IPS DF 4.7 (cell line): ENCODE results near the gene OASL.

Experiments
- DNase-seq: peaks from one replicate; pipeline ENCODE4 v3.0.0-alpha.2; 2013; ENCODE audit warnings: low spot score; ENCODE audit errors: extremely low read depth

The OASL gene

GRCh38 chr12:121015825-121016766 lies 22.9 kb downstream of the OASL start, which contains the start of gene C12orf43:
TSS of gene C12orf43 (minus strand) at chr12:121016487. CDS start at chr12:121016474, 13 bp downstream.
- DNase-seq: no peak

DNA sequence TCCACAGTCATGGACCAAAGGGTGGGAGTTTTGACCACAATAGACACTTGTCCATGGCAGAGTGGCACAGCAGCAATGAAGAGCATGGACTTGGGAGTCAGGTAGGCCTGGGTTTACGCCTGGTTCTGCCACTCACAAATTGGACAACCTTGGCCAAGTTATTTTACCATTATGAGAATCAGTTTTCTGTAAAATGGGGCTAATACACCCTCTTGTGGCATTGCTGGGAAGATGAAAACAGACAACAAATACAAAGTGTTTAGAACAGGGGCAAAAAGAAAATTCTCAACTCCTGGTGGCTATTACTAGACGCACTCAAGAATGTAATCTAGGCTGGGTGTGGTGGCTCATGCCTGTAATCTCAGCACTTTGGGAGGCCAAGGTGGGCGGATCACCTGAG lies 25.3 kb downstream of the OASL start:
- DNase-seq: no peak

DNA sequence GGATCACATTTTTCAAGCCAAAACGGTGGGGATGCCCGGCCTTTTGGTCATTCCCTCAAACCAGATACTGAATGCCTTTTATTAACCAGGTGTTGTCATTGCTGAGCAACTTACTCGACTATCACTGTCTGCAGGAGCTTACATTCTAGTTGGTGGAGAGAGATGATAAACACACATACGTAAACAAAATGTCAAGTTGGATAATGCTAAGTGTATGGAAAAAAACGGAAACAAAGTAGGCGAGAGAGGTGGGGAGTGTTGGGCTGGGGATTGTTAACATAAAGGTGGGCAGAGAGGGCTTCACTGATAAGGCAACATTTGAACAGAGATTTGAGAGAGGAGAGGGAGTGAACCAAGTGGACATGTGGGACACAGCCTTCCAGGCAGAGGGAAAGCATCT lies 27.2 kb downstream of the OASL start:
- no peak for DNase-seq

DNA sequence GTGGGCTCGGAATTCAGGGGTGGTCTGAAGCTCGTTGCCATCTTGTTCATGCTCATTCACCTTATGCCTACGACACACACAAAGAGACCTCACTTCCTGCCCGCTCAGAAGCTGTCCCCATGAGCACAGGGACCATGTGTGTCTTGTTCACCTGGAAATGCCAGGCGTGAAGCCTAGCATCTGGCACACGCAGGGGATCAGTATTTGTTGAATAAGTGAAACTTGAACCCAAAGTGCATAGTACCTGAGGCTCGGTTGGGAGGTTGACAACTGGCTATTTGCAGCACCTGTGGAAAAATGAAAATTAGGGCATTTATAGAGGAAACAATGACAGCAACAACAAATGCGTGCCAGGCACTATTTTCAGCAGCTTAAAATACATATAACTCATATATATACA lies 28.2 kb downstream of the OASL start:
- no peak for DNase-seq

DNA sequence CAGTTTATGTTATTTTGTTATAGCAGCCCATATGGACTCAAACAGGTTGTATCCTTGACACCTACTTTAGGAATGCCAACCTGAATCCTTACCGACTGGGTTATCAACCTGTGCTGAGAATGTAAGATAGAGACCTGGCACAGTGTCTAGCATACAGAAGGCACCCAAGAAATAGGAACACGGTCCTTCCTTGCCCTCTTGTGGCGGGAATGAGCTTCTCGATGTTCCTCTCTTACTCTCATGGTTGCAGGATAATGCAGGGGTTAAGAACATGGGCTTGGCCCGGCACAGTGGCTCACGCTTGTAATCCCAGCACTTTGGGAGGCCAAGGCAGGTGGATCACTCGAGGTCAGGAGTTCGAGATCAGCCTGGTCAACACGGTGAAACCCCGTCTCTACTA lies 29.3 kb downstream of the OASL start:
- no peak for DNase-seq

DNA sequence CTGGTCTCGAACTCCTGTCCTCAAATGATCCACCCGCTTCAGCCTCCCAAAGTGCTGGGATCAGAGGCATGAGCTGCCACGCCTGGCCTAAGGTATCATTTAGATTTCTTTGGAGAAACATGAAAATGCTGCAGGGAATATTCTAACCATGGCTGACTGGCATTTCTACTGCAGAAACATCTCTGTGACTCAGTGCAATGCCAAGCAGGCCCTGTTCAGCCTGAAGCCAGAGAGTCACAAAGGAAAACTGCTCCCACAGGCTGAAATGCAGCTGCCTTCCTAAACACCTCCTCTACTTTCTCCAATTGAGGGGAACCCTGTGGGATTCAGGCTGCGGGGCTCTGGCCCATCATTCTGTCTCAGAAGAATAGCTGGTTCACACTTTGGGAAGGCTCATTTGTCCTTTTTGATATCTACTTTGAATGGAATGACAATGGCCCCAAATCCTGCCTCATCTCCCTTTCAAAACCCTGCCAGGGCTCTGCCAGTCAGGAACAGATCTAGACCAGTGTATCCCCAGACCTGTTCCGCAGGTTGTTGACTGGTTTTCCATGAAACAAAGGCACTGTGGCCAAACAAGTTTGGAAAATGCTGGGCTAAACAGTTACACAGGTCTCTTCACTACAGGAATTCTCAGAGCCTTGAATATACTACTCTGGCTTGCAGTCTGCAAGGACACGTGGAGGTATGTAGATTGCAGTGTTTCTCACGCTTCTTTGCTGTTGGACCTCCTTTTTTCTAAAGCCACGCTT lies 30.5 kb downstream of the OASL start:
- DNase-seq: no peak

DNA sequence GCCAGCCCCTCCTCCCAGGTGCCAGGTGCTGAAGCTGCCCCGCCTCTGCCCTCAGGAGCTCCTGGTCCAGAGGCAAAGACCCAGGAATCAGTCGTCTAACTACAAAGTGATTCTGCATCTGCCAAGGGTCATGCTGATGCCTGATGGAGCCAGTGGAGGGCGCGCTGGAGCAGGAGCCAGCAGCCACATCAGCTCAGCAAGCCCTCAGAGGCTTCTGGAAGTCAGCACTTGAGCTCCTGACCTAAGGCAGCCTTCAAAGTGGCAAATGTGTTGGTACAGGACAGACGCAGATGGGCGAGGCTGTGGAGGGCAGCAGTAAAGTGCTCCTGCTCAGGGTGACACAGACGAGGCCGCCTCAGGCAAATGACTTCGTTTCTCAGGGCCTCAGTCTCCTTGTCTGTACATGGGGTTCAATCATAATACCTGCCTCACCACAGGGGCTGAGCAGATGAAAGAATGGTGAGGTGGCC lies 33.7 kb downstream of the OASL start:
- no peak for DNase-seq

- DNase-seq: no peak
Measured at GRCh38 chr12:121004253-121004815, 34.7 kb downstream of the OASL start.

DNA sequence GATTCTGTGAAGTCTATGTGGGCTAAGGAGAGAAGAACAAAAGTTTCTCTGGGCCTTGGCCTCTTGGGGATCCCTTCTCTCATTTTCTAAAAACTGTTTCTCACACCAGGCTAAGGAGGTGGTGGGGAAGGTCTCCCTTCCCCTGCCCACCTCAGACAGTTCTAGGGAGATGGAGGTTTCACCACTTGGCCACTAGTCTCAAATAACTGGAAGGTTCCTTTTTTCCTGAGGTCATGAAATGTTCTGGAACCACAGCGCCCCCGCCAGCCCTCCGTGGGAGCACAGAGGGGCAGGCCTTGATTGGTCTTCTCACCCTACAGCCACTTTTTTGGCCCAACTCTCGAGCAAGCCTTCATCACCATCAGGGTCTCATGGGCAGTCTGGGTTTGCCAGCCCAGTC lies 35.4 kb downstream of the OASL start:
- DNase-seq: no peak

- no peak for DNase-seq
Measured at GRCh38 chr12:121001841-121002483, 37.1 kb downstream of the OASL start.

DNA sequence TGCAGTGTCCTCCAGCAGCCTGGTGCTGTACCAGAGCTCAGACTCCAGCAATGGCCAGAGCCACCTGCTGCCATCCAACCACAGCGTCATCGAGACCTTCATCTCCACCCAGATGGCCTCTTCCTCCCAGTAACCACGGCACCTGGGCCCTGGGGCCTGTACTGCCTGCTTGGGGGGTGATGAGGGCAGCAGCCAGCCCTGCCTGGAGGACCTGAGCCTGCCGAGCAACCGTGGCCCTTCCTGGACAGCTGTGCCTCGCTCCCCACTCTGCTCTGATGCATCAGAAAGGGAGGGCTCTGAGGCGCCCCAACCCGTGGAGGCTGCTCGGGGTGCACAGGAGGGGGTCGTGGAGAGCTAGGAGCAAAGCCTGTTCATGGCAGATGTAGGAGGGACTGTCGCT lies 38.0 kb downstream of the OASL start:
- DNase-seq: no peak

- DNase-seq: no peak
Measured at GRCh38 chr12:121000530-121000929, 38.5 kb downstream of the OASL start.

GRCh38 chr12:120999191-121000120 lies 39.6 kb downstream of the OASL start:
- no peak for DNase-seq

- DNase-seq: no peak
Measured at GRCh38 chr12:120998435-120998834, 40.6 kb downstream of the OASL start.

GRCh38 chr12:120997448-120997847 lies 41.6 kb downstream of the OASL start:
- no peak for DNase-seq

- no peak for DNase-seq
Measured at GRCh38 chr12:120996133-120996746, 42.8 kb downstream of the OASL start.

- no peak for DNase-seq
Measured at GRCh38 chr12:120994589-120995337, 44.3 kb downstream of the OASL start.

DNA sequence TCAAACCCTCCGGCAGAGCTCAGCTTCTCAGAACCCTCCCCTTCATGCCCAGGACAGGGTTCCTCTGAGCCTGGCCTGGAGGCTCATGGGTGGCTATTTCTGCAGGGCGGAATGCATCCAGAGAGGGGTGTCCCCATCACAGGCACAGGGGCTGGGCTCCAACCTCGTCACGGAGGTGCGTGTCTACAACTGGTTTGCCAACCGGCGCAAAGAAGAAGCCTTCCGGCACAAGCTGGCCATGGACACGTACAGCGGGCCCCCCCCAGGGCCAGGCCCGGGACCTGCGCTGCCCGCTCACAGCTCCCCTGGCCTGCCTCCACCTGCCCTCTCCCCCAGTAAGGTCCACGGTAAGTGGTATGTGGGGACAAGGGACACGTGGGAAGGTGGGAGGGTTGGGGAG lies 45.0 kb downstream of the OASL start:
- DNase-seq: no peak

DNA sequence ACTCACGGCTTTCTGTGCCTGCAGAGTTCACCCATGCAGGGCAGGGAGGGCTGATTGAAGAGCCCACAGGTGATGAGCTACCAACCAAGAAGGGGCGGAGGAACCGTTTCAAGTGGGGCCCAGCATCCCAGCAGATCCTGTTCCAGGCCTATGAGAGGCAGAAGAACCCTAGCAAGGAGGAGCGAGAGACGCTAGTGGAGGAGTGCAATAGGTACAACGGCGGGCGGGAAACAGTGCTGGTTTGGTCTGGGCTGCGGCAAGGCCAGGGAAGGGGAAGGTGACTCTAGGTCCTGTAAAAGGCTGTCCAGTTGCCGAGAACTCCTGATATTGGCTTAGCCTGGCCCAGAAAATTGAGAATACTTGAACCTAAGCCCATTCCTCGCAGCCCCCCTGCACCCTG lies 45.5 kb downstream of the OASL start:
- no peak for DNase-seq
